IMR-90 (cell line): ENCODE results near the gene DUSP8. TPM values are rescaled to one million over a fixed set of nuclear protein-coding genes. Genes with fewer than 3 reads are reported as not detected.
A peak's percentile ranks its signal among the peaks of the same experiment; 100 is the strongest.

ENCODE experiments used
- ATAC-seq: fragments of 200-7000 bp; cut with Tn5 transposase; 2 replicates; pipeline ENCODE4 v1.9.1; 2020; ENCODE audit warnings: low read depth, mild to moderate bottlenecking, moderate library complexity
- Bru-seq: library from RNA; stranded (reverse); fragments of 400-500 nt; gene quantifications from one replicate; lab custom pipeline; 2021; lab: Mats Ljungman, UMichigan
- BruChase-seq, 2 experiments: library from RNA; stranded (reverse); fragments of 400-500 nt; gene quantifications; one replicate each; lab custom pipeline; 2021; lab: Mats Ljungman, UMichigan
- BruUV-seq: library from RNA; stranded (reverse); fragments of 400-500 nt; replicated peaks from 2 replicates; lab custom pipeline; 2021; lab: Mats Ljungman, UMichigan
- CTCF ChIA-PET: fragments of 300-600 bp; formaldehyde crosslinking; extraction: SDS; loops from one replicate; lab custom pipeline; 2021; ENCODE audit warnings: antibody characterized with exemption; lab: Yijun Ruan, JAX
- POLR2A ChIA-PET: fragments of 300-600 bp; sonication (Branson Sonifier 250); formaldehyde crosslinking; loops from one replicate; lab custom pipeline; 2022; ENCODE audit warnings: antibody characterized with exemption; ENCODE audit not compliant: unreplicated experiment; lab: Charles Lee
- DNase-seq: peaks from one replicate; pipeline ENCODE4 v3.0.0; 2013
- H2AFZ ChIP-seq: replicated peaks from 2 replicates; pipeline ENCODE3; 2013; ENCODE audit warnings: low read length, mild to moderate bottlenecking; ENCODE audit not compliant: poor library complexity
- H2AK5ac ChIP-seq: 2 replicates; pipeline ENCODE4 v1.6.1; 2013; ENCODE audit warnings: low read depth, low read length, inconsistent platforms
- H2AK9ac ChIP-seq: replicated peaks from 2 replicates; pipeline ENCODE3; 2013; ENCODE audit warnings: mild to moderate bottlenecking, low read depth, low read length, moderate library complexity; ENCODE audit not compliant: poor library complexity
- H2BK120ac ChIP-seq: 2 replicates; pipeline ENCODE4 v1.6.1; 2013; ENCODE audit warnings: low read depth, low read length, inconsistent platforms
- H2BK15ac ChIP-seq: 3 replicates; pipeline ENCODE4 v1.6.1; 2013; ENCODE audit warnings: low read depth, low read length, inconsistent platforms
- H2BK20ac ChIP-seq: 2 replicates; pipeline ENCODE4 v1.6.1; 2013; ENCODE audit warnings: low read depth, mild to moderate bottlenecking, inconsistent platforms, low read length, moderate library complexity
- H2BK5ac ChIP-seq: 2 replicates; pipeline ENCODE4 v1.6.1; 2013; ENCODE audit warnings: mild to moderate bottlenecking, low read depth, low read length, inconsistent platforms; ENCODE audit not compliant: poor library complexity, severe bottlenecking
- H3K14ac ChIP-seq: replicated peaks from 2 replicates; pipeline ENCODE4 v1.6.1; 2013; ENCODE audit warnings: low read depth, low read length, inconsistent platforms
- H3K18ac ChIP-seq: 2 replicates; pipeline ENCODE4 v1.6.1; 2013; ENCODE audit warnings: low read depth, low read length, control low read depth
- H3K23ac ChIP-seq: 2 replicates; pipeline ENCODE4 v1.6.1; 2013; ENCODE audit warnings: low read depth, low read length, inconsistent platforms
- H3K27ac ChIP-seq: 2 replicates; pipeline ENCODE4 v1.5.1; 2013; ENCODE audit warnings: mild to moderate bottlenecking, control low read depth, low read length; ENCODE audit not compliant: insufficient read depth
- H3K27me3 ChIP-seq: 2 replicates; pipeline ENCODE4 v1.6.1; 2013; ENCODE audit warnings: low read length; ENCODE audit not compliant: control insufficient read depth, insufficient read depth
- H3K36me3 ChIP-seq: 2 replicates; pipeline ENCODE4 v1.6.1; 2013; ENCODE audit warnings: low read length, mixed read lengths; ENCODE audit not compliant: control insufficient read depth, insufficient read depth
- H3K4ac ChIP-seq: 2 replicates; pipeline ENCODE4 v1.6.1; 2013; ENCODE audit warnings: low read depth, low read length, inconsistent platforms
- H3K4me1 ChIP-seq: 2 replicates; pipeline ENCODE4 v1.6.1; 2013; ENCODE audit warnings: low read length, mixed read lengths; ENCODE audit not compliant: control insufficient read depth, insufficient read depth
- H3K4me2 ChIP-seq: 2 replicates; pipeline ENCODE4 v1.6.1; 2013; ENCODE audit warnings: low read depth, mild to moderate bottlenecking, control low read depth, low read length, moderate library complexity
- H3K4me3 ChIP-seq: 2 replicates; pipeline ENCODE4 v1.5.1; 2013; ENCODE audit warnings: low read depth, mild to moderate bottlenecking, control low read depth, low read length, moderate library complexity; ENCODE audit not compliant: insufficient read depth
- H3K56ac ChIP-seq: 2 replicates; pipeline ENCODE4 v1.6.1; 2013; ENCODE audit warnings: low read length, inconsistent platforms; ENCODE audit not compliant: insufficient read depth; ENCODE audit errors: extremely low read depth
- H3K79me1 ChIP-seq, 2 experiments: 2 replicates each; pipeline ENCODE4 v1.6.1; 2013; ENCODE audit warnings: low read length in 2 of 2, inconsistent platforms in 1 of 2, low read depth in 1 of 2
- H3K9ac ChIP-seq: 2 replicates; pipeline ENCODE4 v1.6.1; 2013; ENCODE audit warnings: low read depth, low read length, control low read depth
- H3K9me1 ChIP-seq: 2 replicates; pipeline ENCODE4 v1.6.1; 2013; ENCODE audit warnings: low read length, inconsistent platforms; ENCODE audit not compliant: insufficient read depth
- H3K9me3 ChIP-seq: 2 replicates; pipeline ENCODE4 v1.6.1; 2013; ENCODE audit warnings: low read length; ENCODE audit not compliant: control insufficient read depth, insufficient read depth
- H4K20me1 ChIP-seq: 2 replicates; pipeline ENCODE4 v1.6.1; 2013; ENCODE audit warnings: low read length, inconsistent platforms; ENCODE audit not compliant: insufficient read depth
- H4K5ac ChIP-seq: 2 replicates; pipeline ENCODE4 v1.6.1; 2013; ENCODE audit warnings: mild to moderate bottlenecking, low read depth, low read length, control low read depth
- H4K8ac ChIP-seq, 2 experiments: 2 replicates each; pipeline ENCODE4 v1.6.1; 2013; ENCODE audit warnings: low read depth in 2 of 2, low read length in 2 of 2, control low read depth in 1 of 2, inconsistent platforms in 1 of 2
- H4K91ac ChIP-seq: 2 replicates; pipeline ENCODE4 v1.6.1; 2013; ENCODE audit warnings: low read depth, low read length, inconsistent platforms; ENCODE audit not compliant: insufficient read depth
- FOS ChIP-seq: fragments of 150-350 bp; IDR thresholded peaks from 2 replicates; pipeline ENCODE4 v1.6.1; 2016; ENCODE audit warnings: low read depth, low read length
- MAFK ChIP-seq: IDR thresholded peaks from 2 replicates; pipeline ENCODE4 v1.6.1; 2012; ENCODE audit warnings: low read depth, low read length, improper control_type of control experiment
- MAZ ChIP-seq: IDR thresholded peaks from 2 replicates; pipeline ENCODE4 v1.6.1; 2012; ENCODE audit warnings: low read depth, mild to moderate bottlenecking, low read length, improper control_type of control experiment, moderate library complexity, borderline replicate concordance
- POLR2A ChIP-seq: IDR thresholded peaks from 2 replicates; pipeline ENCODE4 v1.6.1; 2012; ENCODE audit warnings: mild to moderate bottlenecking, low read depth, low read length
- RCOR1 ChIP-seq: IDR thresholded peaks from 2 replicates; pipeline ENCODE4 v1.6.1; 2012; ENCODE audit warnings: mild to moderate bottlenecking, low read length, improper control_type of control experiment; ENCODE audit not compliant: insufficient replicate concordance
- WGBS, 2 experiments: methylation state at CpG; one replicate each; pipeline versions ENCODE4 v1.1.5 to v1.1.7; 2013; ENCODE audit warnings: missing lambda C conversion rate in 2 of 2; ENCODE audit not compliant: insufficient read length in 1 of 2; ENCODE audit errors: extremely low coverage in 2 of 2; 5-methylcytosine and 5-hydroxymethylcytosine counted together
- dilution Hi-C: fragments of 300-500 bp; cut with HindIII; formaldehyde crosslinking; loops from one replicate; pipeline ENCODE4 v1.14.3; 2018; ENCODE audit warnings: low sequenced_read_pairs; ENCODE audit not compliant: unreplicated experiment
- in situ Hi-C: fragments of 300-500 bp; cut with MboI; formaldehyde crosslinking; loops from 3 replicates; pipeline ENCODE4 v1.14.3; 2019; ENCODE audit warnings: low sequenced_read_pairs, inconsistent platforms, mixed read lengths
- intact Hi-C: fragments of 100-400 bp; cut with micrococcal nuclease; formaldehyde crosslinking; loops from 2 replicates; pipeline ENCODE4 v1.10.0; 2022
- long read RNA-seq: library from polyadenylated mRNA; unstranded; transcript quantifications from one replicate; pipeline ENCODE4 v2.0.0, GENCODE V29; 2021; ENCODE audit not compliant: unreplicated experiment
- polyA plus RNA-seq, 3 experiments: library from polyadenylated mRNA; depleted of rRNA; stranded (reverse); fragments of >200 nt; gene quantifications; 2 replicates each; pipeline ENCODE4 v1.2.3, GENCODE V29; 2012; ENCODE audit warnings: low replicate concordance in 1 of 3
- total RNA-seq: library from RNA; depleted of rRNA; stranded (reverse); fragments of >200 nt; gene quantifications from 2 replicates; pipeline ENCODE4 v1.2.3, GENCODE V29; 2012; rRNA removed
- TF ChIP-seq, protein P1 (sequence below): fragments of 150-350 bp; IDR thresholded peaks from 2 replicates; pipeline ENCODE4 v1.6.1; 2017; ENCODE audit warnings: mild to moderate bottlenecking, antibody characterized with exemption, low read length, low read depth

Gene DUSP8
- 0.28 and 0.72 TPM in 2 replicates for total RNA-seq
- polyA plus RNA-seq (2012; rRNA removed), result 4.2 and 4.7 TPM in 2 replicates
- polyA plus RNA-seq (2012; cell fraction: cytosol; rRNA removed), result 2.4 and 4.6 TPM in 2 replicates
- 12.8 and 22.4 TPM in 2 replicates for polyA plus RNA-seq (2012; cell fraction: nucleus; rRNA removed; ENCODE audit: low replicate concordance)
- percentile 57 among the genes with signal in this experiment for Bru-seq, nascent RNA
- BruChase-seq, experiment 1, labeled RNA remaining after a 6-hour chase, result percentile 40 among the genes with signal in this experiment
- BruChase-seq, experiment 2, labeled RNA remaining after a 2-hour chase, result percentile 39 among the genes with signal in this experiment
- long read RNA-seq, full-length matches to known transcripts, result 1 of 7 reads
- long read RNA-seq, partial matches to known transcripts, result 0 of 7 reads
- long read RNA-seq, other reads (novel, unspliced or antisense), result 6 of 7 reads

GRCh38 chr11:1572197-1573076 lies at the start of gene DUSP8:
TSS of gene DUSP8 (minus strand) at chr11:1572271. CDS start at chr11:1565826, 6,445 bp downstream.
- H3K9ac ChIP-seq, result peak within 1 kb of the TSS; percentile 57
- H4K20me1 ChIP-seq, result peaks cover 47% of the 10 kb centered on the region

More at GRCh38 chr11:1572197-1573076, at the start of gene DUSP8:
- Histone ChIP-seq H3K27me3 (peaks cover 24% of the 10 kb centered on the region), H3K9me3 (no peaks in the 10 kb centered on the region), H2AK5ac (no peak within 1 kb of the TSS), H3K4ac (peak within 1 kb of the TSS; percentile 65; the same call in 1 of the 2 replicates), H3K4me1 (peaks cover 3% of the 10 kb centered on the region), H3K56ac (no peak within 1 kb of the TSS), H4K5ac (0 out of 2 replicates have a peak within 1 kb of the TSS, but pooled peaks have one; percentile 13), H3K4me2 (peak within 1 kb of the TSS; percentile 93), H2BK20ac (no peak within 1 kb of the TSS), H3K23ac (no peak within 1 kb of the TSS), H3K27ac (peak within 1 kb of the TSS; percentile 15; the same call in 1 of the 2 replicates), H4K8ac (no peak within 1 kb of the TSS; a peak in 1 of 4 replicates), H3K79me1 (peaks cover 11 to 26% of the 10 kb centered on the region in 2 experiments; a peak in 2 of 4 replicates), H2AFZ (peak within 1 kb of the TSS; percentile 85), H3K18ac (no peak within 1 kb of the TSS), H2BK120ac (0 out of 2 replicates have a peak within 1 kb of the TSS, but pooled peaks have one; percentile 40), H2BK5ac (no peak within 1 kb of the TSS), H3K14ac (peak within 1 kb of the TSS; percentile 59; the same call in 1 of the 2 replicates), H2BK15ac (no peak within 1 kb of the TSS), H2AK9ac (peak within 1 kb of the TSS; percentile 94), H4K91ac (peak within 1 kb of the TSS; percentile 47; the same call in 1 of the 2 replicates), H3K36me3 (no peaks in the 10 kb centered on the region), H3K4me3 (peak within 1 kb of the TSS; percentile 58), H3K9me1 (no peaks in the 10 kb centered on the region)
- intact Hi-C loops (no loop called here), dilution Hi-C loops (no loop called here), in situ Hi-C loops (no loop called here)
- 4% methylated on average over 28 of the region's 124 CpGs; no CpG with 5 or more reads in 1 of the 2 experiments for WGBS, 2 experiments
- CTCF ChIA-PET, result interaction anchor here (4.4 kb wide), 1 partner anchor 26 kb away, joined by 30 read pairs; no protein-coding TSS in a partner anchor
- TF ChIP-seq POLR2A, result peak; percentile 32; the same call in 1 of the 2 replicates
- TF ChIP-seq MAFK, result no peak
- peak; percentile 77; the same call in 1 of the 2 replicates for TF ChIP-seq MAZ
- TF ChIP-seq, protein P1, sequence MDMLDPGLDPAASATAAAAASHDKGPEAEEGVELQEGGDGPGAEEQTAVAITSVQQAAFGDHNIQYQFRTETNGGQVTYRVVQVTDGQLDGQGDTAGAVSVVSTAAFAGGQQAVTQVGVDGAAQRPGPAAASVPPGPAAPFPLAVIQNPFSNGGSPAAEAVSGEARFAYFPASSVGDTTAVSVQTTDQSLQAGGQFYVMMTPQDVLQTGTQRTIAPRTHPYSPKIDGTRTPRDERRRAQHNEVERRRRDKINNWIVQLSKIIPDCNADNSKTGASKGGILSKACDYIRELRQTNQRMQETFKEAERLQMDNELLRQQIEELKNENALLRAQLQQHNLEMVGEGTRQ, result peak; percentile 29; the same call in 1 of the 2 replicates
- TF ChIP-seq RCOR1, result no peak
- peak; percentile 48; the same call in 1 of the 2 replicates for TF ChIP-seq FOS
- peak; percentile 84 for DNase-seq
- peak; percentile 83 for ATAC-seq
- BruUV-seq, result no TSS peak
- POLR2A ChIA-PET, result interaction anchor here (0.6 kb wide), 1 partner anchor 14 kb away, joined by 4 read pairs; no protein-coding TSS in a partner anchor
